OCI-LY1 (cell line): ENCODE measurements around the gene GALNT9.
"Not testable (repeated sequence)": the region's sequence is repeated elsewhere in the genome, so short reads cannot be mapped to it uniquely, and the experiment has no call there.

Experiments
- H2AFZ ChIP-seq: fragments of 200-600 bp; sonication (generic), shearing (Covaris generic); 2 replicates; pipeline ENCODE4 v1.6.0; 2014; ENCODE audit warnings: antibody characterized with exemption, mild to moderate bottlenecking, low read length
- H3F3A ChIP-seq: fragments of 200-600 bp; sonication (generic), shearing (Covaris generic); 2 replicates; pipeline ENCODE4 v1.6.0; 2014; ENCODE audit warnings: mild to moderate bottlenecking, antibody characterized with exemption, low read length, moderate library complexity; ENCODE audit not compliant: insufficient read depth
- H3K27ac ChIP-seq: fragments of 200-600 bp; sonication (generic); 2 replicates; pipeline ENCODE4 v1.5.1; 2014; ENCODE audit warnings: low read length, mixed run types, mild to moderate bottlenecking, low read depth; ENCODE audit not compliant: poor library complexity, severe bottlenecking
- H3K27me3 ChIP-seq: fragments of 200-600 bp; sonication (generic); 2 replicates; pipeline ENCODE4 v1.6.0; 2014; ENCODE audit warnings: antibody characterized with exemption, mild to moderate bottlenecking, low read length, moderate library complexity; ENCODE audit not compliant: insufficient read depth
- H3K36me3 ChIP-seq: fragments of 200-600 bp; sonication (generic); 2 replicates; pipeline ENCODE4 v1.6.1; 2014; ENCODE audit warnings: mild to moderate bottlenecking, antibody characterized with exemption, low read length, moderate library complexity, mixed read lengths; ENCODE audit not compliant: insufficient read depth
- H3K4me1 ChIP-seq: fragments of 200-600 bp; sonication (generic); 2 replicates; pipeline ENCODE4 v1.5.1; 2014; ENCODE audit warnings: mild to moderate bottlenecking, low read length, moderate library complexity; ENCODE audit not compliant: insufficient read depth, severe bottlenecking
- H3K4me2 ChIP-seq: fragments of 200-600 bp; sonication (generic), shearing (Covaris generic); 2 replicates; pipeline ENCODE4 v1.6.1; 2014; ENCODE audit warnings: low read length
- H3K4me3 ChIP-seq: fragments of 200-600 bp; sonication (generic); 2 replicates; pipeline ENCODE4 v1.5.1; 2014; ENCODE audit warnings: low read length, low read depth, mild to moderate bottlenecking, mixed read lengths; ENCODE audit not compliant: poor library complexity, severe bottlenecking
- H3K79me2 ChIP-seq: fragments of 200-600 bp; shearing (Covaris generic); 2 replicates; pipeline ENCODE4 v1.6.1; 2016; ENCODE audit warnings: mixed run types, low read length, mixed read lengths; ENCODE audit not compliant: insufficient read depth
- H3K9ac ChIP-seq: fragments of 200-600 bp; sonication (generic), shearing (Covaris generic); 2 replicates; pipeline ENCODE4 v1.6.1; 2014; ENCODE audit warnings: mild to moderate bottlenecking, low read length, mixed read lengths
- H3K9me2 ChIP-seq: fragments of 200-600 bp; sonication (generic), shearing (Covaris generic); 2 replicates; pipeline ENCODE4 v1.6.1; 2014; ENCODE audit warnings: low read depth, mild to moderate bottlenecking, low read length, mixed read lengths
- H3K9me3 ChIP-seq: fragments of 200-600 bp; shearing (Covaris generic); 2 replicates; pipeline ENCODE4 v1.6.1; 2014; ENCODE audit warnings: low read length, mixed read lengths
- H4K20me1 ChIP-seq: fragments of 200-600 bp; sonication (generic), shearing (Covaris generic); 2 replicates; pipeline ENCODE4 v1.6.0; 2016; ENCODE audit warnings: mild to moderate bottlenecking, low read length; ENCODE audit not compliant: insufficient read depth
- EZH2 ChIP-seq: fragments of 200-600 bp; sonication (generic), shearing (Covaris generic); IDR thresholded peaks from 2 replicates; pipeline ENCODE4 v1.8.0; 2017; ENCODE audit warnings: borderline replicate concordance, mixed run types, mild to moderate bottlenecking, antibody characterized with exemption, low read length, moderate library complexity, mixed read lengths
- TF ChIP-seq, protein P1 (sequence below): fragments of 200-600 bp; sonication (generic), shearing (Covaris generic); IDR thresholded peaks from 2 replicates; pipeline ENCODE4 v1.5.1; 2017; ENCODE audit warnings: mild to moderate bottlenecking, antibody characterized with exemption, low read length, moderate library complexity, mixed read lengths

Gene GALNT9

GRCh38 chr12:132306885-132307191, 22.6 kb downstream of the GALNT9 start:
- Histone ChIP-seq H2AFZ (no peak overlapping the region), H3K79me2 (no peaks in the 10 kb centered on the region), H3K4me2 (no peak overlapping the region), H4K20me1 (no peaks in the 10 kb centered on the region), H3K27me3 (peaks cover 4% of the 10 kb centered on the region; the same call in 1 of the 2 replicates), H3K4me1 (no peaks in the 10 kb centered on the region), H3K36me3 (no peaks in the 10 kb centered on the region; the same call in 1 of the 2 replicates), H3K9me3 (no peaks in the 10 kb centered on the region), H3K9me2 (no peaks in the 10 kb centered on the region), H3K9ac (no peak overlapping the region), H3K4me3 (no peak overlapping the region), H3K27ac (no peak overlapping the region), H3F3A (no peaks in the 10 kb centered on the region)
- TF ChIP-seq, protein P1, sequence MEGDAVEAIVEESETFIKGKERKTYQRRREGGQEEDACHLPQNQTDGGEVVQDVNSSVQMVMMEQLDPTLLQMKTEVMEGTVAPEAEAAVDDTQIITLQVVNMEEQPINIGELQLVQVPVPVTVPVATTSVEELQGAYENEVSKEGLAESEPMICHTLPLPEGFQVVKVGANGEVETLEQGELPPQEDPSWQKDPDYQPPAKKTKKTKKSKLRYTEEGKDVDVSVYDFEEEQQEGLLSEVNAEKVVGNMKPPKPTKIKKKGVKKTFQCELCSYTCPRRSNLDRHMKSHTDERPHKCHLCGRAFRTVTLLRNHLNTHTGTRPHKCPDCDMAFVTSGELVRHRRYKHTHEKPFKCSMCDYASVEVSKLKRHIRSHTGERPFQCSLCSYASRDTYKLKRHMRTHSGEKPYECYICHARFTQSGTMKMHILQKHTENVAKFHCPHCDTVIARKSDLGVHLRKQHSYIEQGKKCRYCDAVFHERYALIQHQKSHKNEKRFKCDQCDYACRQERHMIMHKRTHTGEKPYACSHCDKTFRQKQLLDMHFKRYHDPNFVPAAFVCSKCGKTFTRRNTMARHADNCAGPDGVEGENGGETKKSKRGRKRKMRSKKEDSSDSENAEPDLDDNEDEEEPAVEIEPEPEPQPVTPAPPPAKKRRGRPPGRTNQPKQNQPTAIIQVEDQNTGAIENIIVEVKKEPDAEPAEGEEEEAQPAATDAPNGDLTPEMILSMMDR, result no peak
- TF ChIP-seq EZH2, result no peak

DNA sequence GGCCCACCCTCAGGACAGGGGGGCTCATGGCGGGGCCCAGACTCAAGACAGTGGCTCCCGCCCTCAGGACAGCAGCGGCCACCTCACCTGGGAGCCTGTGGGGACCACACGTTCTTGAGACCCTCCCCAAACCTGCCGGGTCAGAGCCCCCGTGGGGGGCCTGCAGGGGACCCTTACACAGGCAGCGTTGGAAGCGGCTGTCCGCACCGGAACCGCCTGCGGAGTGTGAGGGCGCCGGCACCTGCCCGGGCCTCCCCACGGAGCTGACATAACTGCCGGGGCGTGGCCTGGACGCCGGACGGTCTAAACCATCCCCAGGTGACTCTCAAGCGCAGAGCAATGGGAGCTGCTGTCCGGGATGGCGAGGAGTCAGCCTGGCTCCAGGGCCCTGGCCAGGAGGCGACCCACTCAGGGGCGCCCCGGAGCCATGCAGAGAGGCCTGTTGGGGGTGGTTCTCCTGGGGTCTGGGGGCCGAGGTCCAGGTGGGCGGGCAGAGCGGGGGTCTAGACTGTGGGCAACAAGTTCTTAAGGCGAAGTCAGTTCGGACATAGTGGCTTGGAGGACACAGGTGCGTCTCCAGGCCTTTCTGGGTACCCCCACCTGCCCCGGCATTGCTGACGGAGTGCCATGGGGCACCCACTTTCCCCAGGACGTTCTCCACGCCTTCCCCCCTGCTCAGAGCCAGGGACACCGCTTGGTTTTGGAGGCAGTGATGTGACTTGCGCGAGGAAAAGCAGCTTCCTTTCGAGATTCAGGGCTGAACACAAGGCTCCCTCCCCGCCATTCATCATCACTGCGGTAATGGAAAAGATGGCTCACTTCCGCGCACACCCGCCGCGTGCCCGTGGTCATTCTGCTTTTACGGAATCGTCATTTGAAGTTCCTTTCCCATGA, 23.2 kb downstream of the GALNT9 start:
- Histone ChIP-seq H3K9me3 (no peaks in the 10 kb centered on the region), H3K79me2 (no peaks in the 10 kb centered on the region), H3K4me1 (no peaks in the 10 kb centered on the region), H3F3A (no peaks in the 10 kb centered on the region), H4K20me1 (no peaks in the 10 kb centered on the region), H3K9ac (no peak overlapping the region), H2AFZ (no peak overlapping the region), H3K36me3 (no peaks in the 10 kb centered on the region; the same call in 1 of the 2 replicates), H3K9me2 (no peaks in the 10 kb centered on the region), H3K27ac (no peak overlapping the region), H3K4me3 (no peak overlapping the region), H3K4me2 (no peak overlapping the region), H3K27me3 (peaks cover 3% of the 10 kb centered on the region; the same call in 1 of the 2 replicates)
- TF ChIP-seq, protein P1, result no peak
- TF ChIP-seq EZH2, result no peak

GRCh38 chr12:132305560-132305966, 23.8 kb downstream of the GALNT9 start:
- H3K79me2 ChIP-seq, result no peaks in the 10 kb centered on the region
- no peak for TF ChIP-seq EZH2
- TF ChIP-seq, protein P1, result no peak
- H3K36me3 ChIP-seq, result no peaks in the 10 kb centered on the region
- H3K27ac ChIP-seq, result no peak overlapping the region
- no peak overlapping the region for H2AFZ ChIP-seq
- no peaks in the 10 kb centered on the region for H3K4me1 ChIP-seq
- H3K27me3 ChIP-seq, result no peaks in the 10 kb centered on the region
- H3K9me3 ChIP-seq, result no peaks in the 10 kb centered on the region
- H3K4me3 ChIP-seq, result no peak overlapping the region
- no peaks in the 10 kb centered on the region for H3F3A ChIP-seq
- no peak overlapping the region for H3K9ac ChIP-seq
- H3K4me2 ChIP-seq, result no peak overlapping the region
- no peaks in the 10 kb centered on the region for H3K9me2 ChIP-seq
- H4K20me1 ChIP-seq, result no peaks in the 10 kb centered on the region

DNA sequence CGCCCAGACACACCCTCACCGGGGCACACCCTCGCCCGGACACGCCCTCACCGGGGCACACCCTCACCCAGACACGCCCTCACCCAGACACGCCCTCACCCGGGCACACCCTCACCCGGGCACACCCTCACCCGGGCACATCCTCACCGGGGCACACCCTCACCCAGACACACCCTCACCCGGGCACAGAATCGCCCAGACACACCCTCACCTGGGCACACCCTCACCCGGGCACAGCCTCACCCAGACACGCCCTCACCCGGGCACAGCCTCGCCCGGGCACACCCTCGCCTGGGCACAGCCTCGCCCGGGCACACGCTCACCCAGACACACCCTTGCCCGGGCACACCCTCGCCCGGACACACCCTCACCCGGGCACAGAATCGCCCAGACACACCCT, 24.5 kb downstream of the GALNT9 start:
- not testable (repeated sequence) for H4K20me1 ChIP-seq, H3K27ac ChIP-seq

GRCh38 chr12:132303853-132304373, 25.5 kb downstream of the GALNT9 start:
- not testable (repeated sequence) for H3K4me1 ChIP-seq, H3K9me2 ChIP-seq, H4K20me1 ChIP-seq, H3K27ac ChIP-seq, H3K27me3 ChIP-seq, H3K4me3 ChIP-seq, H3K4me2 ChIP-seq, H3K9ac ChIP-seq, H3K36me3 ChIP-seq, H3K79me2 ChIP-seq, H2AFZ ChIP-seq, H3K9me3 ChIP-seq, H3F3A ChIP-seq

More for the DNA sequence above, 24.5 kb downstream of the GALNT9 start:
- not testable (repeated sequence) for H2AFZ ChIP-seq, H3K4me3 ChIP-seq, H3K9ac ChIP-seq, H3K27me3 ChIP-seq, H3K9me3 ChIP-seq, H3F3A ChIP-seq, H3K79me2 ChIP-seq, H3K4me1 ChIP-seq, H3K36me3 ChIP-seq, H3K9me2 ChIP-seq, H3K4me2 ChIP-seq
